Measurements from ENCODE around the gene CD79A.

DNA sequence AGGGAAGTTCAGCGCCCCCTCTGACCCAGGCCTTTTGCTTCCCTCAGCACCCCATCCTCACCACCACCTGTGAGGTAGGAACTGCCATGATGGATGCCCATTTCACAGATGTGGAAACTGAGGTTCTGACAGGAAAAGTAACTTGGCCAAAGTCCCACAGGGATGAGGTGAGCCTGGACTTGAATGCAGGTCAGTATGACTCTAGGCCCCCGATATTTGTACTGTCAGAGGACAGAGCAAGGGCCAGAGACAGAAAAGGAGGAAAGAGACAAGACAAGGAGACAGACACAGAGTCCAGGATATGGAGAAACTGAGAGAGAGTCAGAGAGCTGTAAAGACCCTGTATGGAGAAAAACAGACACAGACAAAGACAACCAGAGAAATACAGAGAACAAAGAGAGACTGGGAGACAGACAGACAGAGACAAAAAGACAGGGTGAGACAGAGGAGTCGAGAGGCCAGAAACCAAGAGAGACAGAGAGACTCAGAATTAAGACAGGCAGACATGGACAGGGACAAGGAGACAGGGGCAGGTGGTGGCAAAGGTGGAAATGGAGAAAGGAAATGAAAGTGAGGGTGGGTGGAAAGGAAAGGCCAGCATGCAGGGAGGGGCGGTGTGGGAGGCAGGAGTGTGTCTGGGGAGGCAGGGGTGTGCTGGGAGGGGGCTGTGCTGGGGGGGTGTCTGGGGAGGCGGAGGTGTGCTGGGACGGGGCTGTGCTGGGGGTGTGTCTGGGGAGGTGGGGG lies 46.1 kb downstream of the CD79A start:
- TF ChIP-seq POLR2A (IDR thresholded peaks at IDR 0.05): no peak
- TF ChIP-seq, protein P1, sequence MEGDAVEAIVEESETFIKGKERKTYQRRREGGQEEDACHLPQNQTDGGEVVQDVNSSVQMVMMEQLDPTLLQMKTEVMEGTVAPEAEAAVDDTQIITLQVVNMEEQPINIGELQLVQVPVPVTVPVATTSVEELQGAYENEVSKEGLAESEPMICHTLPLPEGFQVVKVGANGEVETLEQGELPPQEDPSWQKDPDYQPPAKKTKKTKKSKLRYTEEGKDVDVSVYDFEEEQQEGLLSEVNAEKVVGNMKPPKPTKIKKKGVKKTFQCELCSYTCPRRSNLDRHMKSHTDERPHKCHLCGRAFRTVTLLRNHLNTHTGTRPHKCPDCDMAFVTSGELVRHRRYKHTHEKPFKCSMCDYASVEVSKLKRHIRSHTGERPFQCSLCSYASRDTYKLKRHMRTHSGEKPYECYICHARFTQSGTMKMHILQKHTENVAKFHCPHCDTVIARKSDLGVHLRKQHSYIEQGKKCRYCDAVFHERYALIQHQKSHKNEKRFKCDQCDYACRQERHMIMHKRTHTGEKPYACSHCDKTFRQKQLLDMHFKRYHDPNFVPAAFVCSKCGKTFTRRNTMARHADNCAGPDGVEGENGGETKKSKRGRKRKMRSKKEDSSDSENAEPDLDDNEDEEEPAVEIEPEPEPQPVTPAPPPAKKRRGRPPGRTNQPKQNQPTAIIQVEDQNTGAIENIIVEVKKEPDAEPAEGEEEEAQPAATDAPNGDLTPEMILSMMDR (IDR thresholded peaks at IDR 0.05): no peak

Measured in thyroid gland (tissue), 4 donors.